Measurements from ENCODE around the gene MEST. TPM values are rescaled to one million over a fixed set of nuclear protein-coding genes. Genes with fewer than 3 reads are reported as not detected.
"Not testable (repeated sequence)": the region's sequence is repeated elsewhere in the genome, so short reads cannot be mapped to it uniquely, and the experiment has no call there.

MEST gene
- polyA plus RNA-seq, 3 donors: 1.1 to 3.1 (median 1.8) TPM

DNA sequence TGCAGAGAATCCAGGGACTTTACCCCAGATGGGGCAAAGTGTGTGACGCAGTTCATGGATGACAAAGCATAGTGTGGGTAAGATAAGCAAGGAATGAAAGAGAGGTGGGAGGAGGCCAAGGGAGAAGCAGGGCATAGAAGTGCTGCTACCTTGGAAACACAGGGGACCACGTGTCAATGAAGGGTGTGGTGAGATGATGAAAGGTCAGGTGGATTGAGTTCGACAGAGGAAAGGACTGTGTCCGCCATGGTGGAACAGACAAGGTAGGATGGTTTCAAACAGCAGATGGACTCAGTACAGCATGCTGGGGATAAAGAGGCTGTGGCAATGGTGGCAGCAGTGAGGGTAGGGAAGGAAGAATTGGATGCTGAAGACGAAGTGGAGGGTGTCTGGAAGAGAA, 32.7 kb downstream of the MEST start:
- Histone ChIP-seq H3K36me3 (replicated peaks in 1 of 2; ENCODE audit: control insufficient read depth in 1 of 2, insufficient read depth in 2 of 2, low read length in 2 of 2) (peaks cover 0 to 21% of the 10 kb centered on the region in 2 donors), H4K20me1 (ENCODE audit: insufficient read depth, low read length) (no peaks in the 10 kb centered on the region), H3K4me2 (replicated peaks; ENCODE audit: extremely low read depth, low read length, poor library complexity, severe bottlenecking) (no peak overlapping the region), H3K9ac (ENCODE audit: insufficient read depth, low read length, poor library complexity, severe bottlenecking) (no peak overlapping the region), H3K4me3 (replicated peaks in 1 of 3; ENCODE audit: low read depth in 2 of 3, low read length in 3 of 3) (no peak overlapping the region), H3K27me3 (ENCODE audit: control insufficient read depth in 2 of 2, insufficient read depth in 2 of 2, low read length in 2 of 2) (no peaks in the 10 kb centered on the region), H2AFZ (ENCODE audit: insufficient read depth, low read depth, low read length, poor library complexity, severe bottlenecking) (no peak overlapping the region), H3K27ac (ENCODE audit: low read depth in 1 of 2, low read length in 2 of 2) (no peak overlapping the region), H3K79me2 (ENCODE audit: insufficient read depth, low read length) (no peaks in the 10 kb centered on the region), H3K4me1 (ENCODE audit: control insufficient read depth in 1 of 2, insufficient read depth in 2 of 2, low read length in 2 of 2) (no peaks in the 10 kb centered on the region), H3K9me3 (replicated peaks in 1 of 2; ENCODE audit: control insufficient read depth in 1 of 2, insufficient read depth in 1 of 2, low read length in 2 of 2) (no peaks in the 10 kb centered on the region)
- no peak overlapping the region for H3K27ac Mint-ChIP-seq
- 97% methylated on average over 5 of the region's 5 CpGs for WGBS (ENCODE audit: insufficient coverage)
- no peak for DNase-seq
- TF ChIP-seq, protein P1, sequence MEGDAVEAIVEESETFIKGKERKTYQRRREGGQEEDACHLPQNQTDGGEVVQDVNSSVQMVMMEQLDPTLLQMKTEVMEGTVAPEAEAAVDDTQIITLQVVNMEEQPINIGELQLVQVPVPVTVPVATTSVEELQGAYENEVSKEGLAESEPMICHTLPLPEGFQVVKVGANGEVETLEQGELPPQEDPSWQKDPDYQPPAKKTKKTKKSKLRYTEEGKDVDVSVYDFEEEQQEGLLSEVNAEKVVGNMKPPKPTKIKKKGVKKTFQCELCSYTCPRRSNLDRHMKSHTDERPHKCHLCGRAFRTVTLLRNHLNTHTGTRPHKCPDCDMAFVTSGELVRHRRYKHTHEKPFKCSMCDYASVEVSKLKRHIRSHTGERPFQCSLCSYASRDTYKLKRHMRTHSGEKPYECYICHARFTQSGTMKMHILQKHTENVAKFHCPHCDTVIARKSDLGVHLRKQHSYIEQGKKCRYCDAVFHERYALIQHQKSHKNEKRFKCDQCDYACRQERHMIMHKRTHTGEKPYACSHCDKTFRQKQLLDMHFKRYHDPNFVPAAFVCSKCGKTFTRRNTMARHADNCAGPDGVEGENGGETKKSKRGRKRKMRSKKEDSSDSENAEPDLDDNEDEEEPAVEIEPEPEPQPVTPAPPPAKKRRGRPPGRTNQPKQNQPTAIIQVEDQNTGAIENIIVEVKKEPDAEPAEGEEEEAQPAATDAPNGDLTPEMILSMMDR (IDR thresholded peaks at IDR 0.05): no peak
- H3K9me3 Mint-ChIP-seq: no peaks in the 10 kb centered on the region
- no peaks in the 10 kb centered on the region for H3K4me1 Mint-ChIP-seq
- no peaks in the 10 kb centered on the region for H3K27me3 Mint-ChIP-seq (ENCODE audit: low read depth in 3 of 3)
- intact Hi-C loops (cut with micrococcal nuclease): no loop called here
- H3K4me3 Mint-ChIP-seq: no peak overlapping the region
- H3K36me3 Mint-ChIP-seq: peaks cover 10 to 12% of the 10 kb centered on the region in 2 donors

DNA sequence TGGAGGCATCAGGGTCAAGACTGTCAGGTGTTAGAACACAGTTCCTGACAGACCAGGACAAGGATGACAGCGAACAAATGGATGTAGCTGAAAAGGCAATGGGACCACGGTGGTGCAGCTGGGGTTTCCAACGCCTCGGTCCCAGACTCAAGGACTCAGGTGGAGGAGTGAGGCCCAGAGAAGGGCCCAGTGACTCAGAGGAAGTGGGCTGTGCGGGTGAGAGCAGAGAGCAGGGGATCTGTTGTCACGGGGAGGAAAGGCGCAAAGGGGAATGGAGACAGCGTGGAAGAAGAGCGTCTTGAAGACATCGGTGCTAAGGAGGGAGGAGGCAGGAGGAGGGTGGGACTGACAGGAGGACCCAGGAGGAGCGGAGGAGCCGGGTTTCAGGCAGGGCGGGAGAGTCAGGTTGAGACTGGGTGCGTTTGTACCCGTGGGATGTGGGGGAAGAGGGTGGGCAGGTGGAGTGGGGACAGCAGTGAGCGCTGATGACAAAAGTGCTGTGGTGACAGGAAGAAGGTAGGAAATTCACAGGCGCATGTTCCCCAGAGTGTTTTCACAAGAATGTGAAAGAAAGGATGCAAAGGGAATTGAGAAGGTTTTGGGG, 36.0 kb downstream of the MEST start:
- H3K4me3 Mint-ChIP-seq; H3K27me3 Mint-ChIP-seq (ENCODE audit: low read depth in 3 of 3); DNase-seq: not testable (repeated sequence)

More for the DNA sequence above, 36.0 kb downstream of the MEST start:
- intact Hi-C loops (cut with micrococcal nuclease); H3K27ac ChIP-seq (ENCODE audit: low read depth in 1 of 2, low read length in 2 of 2); H3K79me2 ChIP-seq (ENCODE audit: insufficient read depth, low read length); H3K27me3 ChIP-seq (ENCODE audit: control insufficient read depth in 2 of 2, insufficient read depth in 2 of 2, low read length in 2 of 2); H3K4me2 ChIP-seq (replicated peaks; ENCODE audit: extremely low read depth, low read length, poor library complexity, severe bottlenecking); H3K9ac ChIP-seq (ENCODE audit: insufficient read depth, low read length, poor library complexity, severe bottlenecking); H3K4me1 Mint-ChIP-seq; H3K9me3 ChIP-seq (replicated peaks in 1 of 2; ENCODE audit: control insufficient read depth in 1 of 2, insufficient read depth in 1 of 2, low read length in 2 of 2); H3K4me1 ChIP-seq (ENCODE audit: control insufficient read depth in 1 of 2, insufficient read depth in 2 of 2, low read length in 2 of 2); H3K4me3 ChIP-seq (replicated peaks in 1 of 3; ENCODE audit: low read depth in 2 of 3, low read length in 3 of 3); H2AFZ ChIP-seq (ENCODE audit: insufficient read depth, low read depth, low read length, poor library complexity, severe bottlenecking); H4K20me1 ChIP-seq (ENCODE audit: insufficient read depth, low read length); H3K9me3 Mint-ChIP-seq: not testable (repeated sequence)
- peaks cover 11 to 36% of the 10 kb centered on the region in 2 donors for H3K36me3 ChIP-seq (replicated peaks in 1 of 2; ENCODE audit: control insufficient read depth in 1 of 2, insufficient read depth in 2 of 2, low read length in 2 of 2)
- peaks cover 19 to 25% of the 10 kb centered on the region in 2 donors for H3K36me3 Mint-ChIP-seq
- H3K27ac Mint-ChIP-seq: peak overlapping the region in 1 of 7 donors; percentile 2
- WGBS (ENCODE audit: insufficient coverage): 90% methylated on average over 12 of the region's 17 CpGs
